Esophagus (tissue), 2 donors: ENCODE measurements around the gene FAM168A. TPM values are rescaled to one million over a fixed set of nuclear protein-coding genes. Genes with fewer than 3 reads are reported as not detected.
"Not testable (repeated sequence)": the region's sequence is repeated elsewhere in the genome, so short reads cannot be mapped to it uniquely, and the experiment has no call there.

Experiments
- H3K27ac ChIP-seq, 2 donors: one replicate each; pipeline ENCODE4 v1.5.1; 2013; ENCODE audit warnings: low read depth in 2 of 2, mild to moderate bottlenecking in 2 of 2, inconsistent platforms in 1 of 2, low read length in 1 of 2, moderate library complexity in 1 of 2
- H3K27me3 ChIP-seq, 2 donors: one replicate each; pipeline ENCODE4 v1.6.1; 2013; ENCODE audit warnings: low read length in 2 of 2, control low read depth in 1 of 2, mild to moderate bottlenecking in 1 of 2; ENCODE audit not compliant: insufficient read depth in 2 of 2, control insufficient read depth in 1 of 2
- H3K36me3 ChIP-seq, 2 donors: one replicate each; pipeline ENCODE4 v1.6.1; 2013; ENCODE audit warnings: low read length in 1 of 2; ENCODE audit not compliant: control insufficient read depth in 2 of 2, insufficient read depth in 2 of 2
- H3K4me1 ChIP-seq, 2 donors: one replicate each; pipeline ENCODE4 v1.6.1; 2013; ENCODE audit warnings: low read length in 1 of 2; ENCODE audit not compliant: control insufficient read depth in 2 of 2, insufficient read depth in 2 of 2
- H3K4me3 ChIP-seq, 2 donors: one replicate each; pipeline ENCODE4 v1.5.1; 2013; ENCODE audit warnings: low read length in 2 of 2, mild to moderate bottlenecking in 2 of 2, low read depth in 1 of 2, moderate library complexity in 1 of 2
- H3K9me3 ChIP-seq, 2 donors: one replicate each; pipeline ENCODE4 v1.6.1; 2013; ENCODE audit warnings: mild to moderate bottlenecking in 2 of 2, low read depth in 1 of 2, low read length in 1 of 2, moderate library complexity in 1 of 2; ENCODE audit not compliant: control insufficient read depth in 2 of 2, insufficient read depth in 1 of 2
- WGBS, 2 donors: extraction: QIAGEN DNeasy Blood & Tissue Kit; methylation state at CpG; one replicate each; pipeline ENCODE4 v1.1.7; 2013; 5-methylcytosine and 5-hydroxymethylcytosine counted together
- polyA plus RNA-seq, 2 donors: library from polyadenylated mRNA; stranded (reverse); fragments of 200-250 nt; gene quantifications; one replicate each; pipeline ENCODE4 v1.2.3, GENCODE V29; 2013
- donor health status: healthy with polysubstance abuse.
- donor health status: Bipolar disorder and iron deficiency.

The FAM168A gene
- polyA plus RNA-seq, 2 donors: 4.0 TPM

GRCh38 chr11:73454987-73455386 is 142.9 kb downstream of the FAM168A start:
- H3K27me3 ChIP-seq: no peaks in the 10 kb centered on the region
- 90 to 92% methylated on average over 9 of the region's 9 CpGs for WGBS, 2 donors
- no peaks in the 10 kb centered on the region for H3K4me1 ChIP-seq
- no peaks in the 10 kb centered on the region for H3K9me3 ChIP-seq
- H3K36me3 ChIP-seq: peaks cover 0 to 2% of the 10 kb centered on the region in 2 donors
- no peak overlapping the region for H3K27ac ChIP-seq
- H3K4me3 ChIP-seq: no peak overlapping the region

GRCh38 chr11:73453562-73453961 is 144.3 kb downstream of the FAM168A start:
- H3K27me3 ChIP-seq: no peaks in the 10 kb centered on the region
- H3K4me3 ChIP-seq: no peak overlapping the region
- no peaks in the 10 kb centered on the region for H3K9me3 ChIP-seq
- WGBS, 2 donors: 82 to 85% methylated on average over 4 of the region's 4 CpGs
- H3K36me3 ChIP-seq: peaks cover 0 to 2% of the 10 kb centered on the region in 2 donors
- H3K4me1 ChIP-seq: no peaks in the 10 kb centered on the region
- no peak overlapping the region for H3K27ac ChIP-seq

- no peaks in the 10 kb centered on the region for H3K27me3 ChIP-seq
- H3K4me3 ChIP-seq: no peak overlapping the region
- 87 to 91% methylated on average over 2 of the region's 2 CpGs for WGBS, 2 donors
- no peaks in the 10 kb centered on the region for H3K9me3 ChIP-seq
- peaks cover 0 to 2% of the 10 kb centered on the region in 2 donors for H3K36me3 ChIP-seq
- no peaks in the 10 kb centered on the region for H3K4me1 ChIP-seq
- H3K27ac ChIP-seq: no peak overlapping the region
Measured at GRCh38 chr11:73452726-73453125, 145.2 kb downstream of the FAM168A start.

GRCh38 chr11:73451896-73452295 is 146.0 kb downstream of the FAM168A start:
- Histone ChIP-seq H3K27ac (no peak overlapping the region), H3K4me3 (no peak overlapping the region), H3K27me3 (no peaks in the 10 kb centered on the region), H3K9me3 (no peaks in the 10 kb centered on the region), H3K36me3 (peaks cover 0 to 2% of the 10 kb centered on the region in 2 donors), H3K4me1 (no peaks in the 10 kb centered on the region)

GRCh38 chr11:73446766-73447165 is 151.1 kb downstream of the FAM168A start:
- no peaks in the 10 kb centered on the region for H3K9me3 ChIP-seq
- no peaks in the 10 kb centered on the region for H3K36me3 ChIP-seq
- H3K27me3 ChIP-seq: no peaks in the 10 kb centered on the region
- WGBS, 2 donors: 93 to 95% methylated on average over 2 of the region's 2 CpGs
- no peak overlapping the region for H3K4me3 ChIP-seq
- no peaks in the 10 kb centered on the region for H3K4me1 ChIP-seq
- no peak overlapping the region for H3K27ac ChIP-seq

- no peak overlapping the region for H3K27ac ChIP-seq
- H3K36me3 ChIP-seq: no peaks in the 10 kb centered on the region
- no peak overlapping the region for H3K4me3 ChIP-seq
- no peaks in the 10 kb centered on the region for H3K27me3 ChIP-seq
- no peaks in the 10 kb centered on the region for H3K9me3 ChIP-seq
- no peaks in the 10 kb centered on the region for H3K4me1 ChIP-seq
Measured at GRCh38 chr11:73445980-73446379, 151.9 kb downstream of the FAM168A start.

GRCh38 chr11:73439002-73439843 is 158.7 kb downstream of the FAM168A start:
- Histone ChIP-seq H3K9me3 (no peaks in the 10 kb centered on the region), H3K4me3 (no peak overlapping the region), H3K4me1 (no peaks in the 10 kb centered on the region), H3K27me3 (no peaks in the 10 kb centered on the region), H3K27ac (no peak overlapping the region), H3K36me3 (no peaks in the 10 kb centered on the region)
- 82 to 90% methylated on average over 5 of the region's 5 CpGs for WGBS, 2 donors

- H3K4me1 ChIP-seq, H3K27me3 ChIP-seq, H3K4me3 ChIP-seq, H3K36me3 ChIP-seq, H3K9me3 ChIP-seq, H3K27ac ChIP-seq: not testable (repeated sequence)
- 96% methylated on average over 4 of the region's 4 CpGs for WGBS, 2 donors
Measured at GRCh38 chr11:73436859-73437258, 161.1 kb downstream of the FAM168A start.

- Histone ChIP-seq H3K27me3 (no peaks in the 10 kb centered on the region), H3K4me3 (no peak overlapping the region), H3K9me3 (no peaks in the 10 kb centered on the region), H3K27ac (no peak overlapping the region), H3K36me3 (peaks cover 0 to 6% of the 10 kb centered on the region in 2 donors), H3K4me1 (no peaks in the 10 kb centered on the region)
- WGBS, 2 donors: 81 to 89% methylated on average over 5 of the region's 5 CpGs
Measured at GRCh38 chr11:73431396-73431795, 166.5 kb downstream of the FAM168A start.

GRCh38 chr11:73430326-73430725 is 167.6 kb downstream of the FAM168A start:
- no peak overlapping the region for H3K27ac ChIP-seq
- WGBS, 2 donors: 94 to 96% methylated on average over 4 of the region's 4 CpGs
- H3K4me1 ChIP-seq: no peaks in the 10 kb centered on the region
- H3K4me3 ChIP-seq: no peak overlapping the region
- no peaks in the 10 kb centered on the region for H3K27me3 ChIP-seq
- peaks cover 0 to 6% of the 10 kb centered on the region in 2 donors for H3K36me3 ChIP-seq
- no peaks in the 10 kb centered on the region for H3K9me3 ChIP-seq
